Islet of Langerhans (tissue), 1 donor: Measurements from ENCODE around the gene FRMD5.
"Not testable (repeated sequence)": the region's sequence is repeated elsewhere in the genome, so short reads cannot be mapped to it uniquely, and the experiment has no call there.

Source experiments
- FAIRE-seq: peaks from one replicate; lab custom pipeline; 2011; peaks lifted over from hg19 to GRCh38; lab: Jason Lieb, UNC

The FRMD5 gene

GRCh38 chr15:43886558-43886957, 308.5 kb downstream of the FRMD5 start:
- no peak for FAIRE-seq

- FAIRE-seq: no peak
Measured at GRCh38 chr15:43883571-43883970, 311.5 kb downstream of the FRMD5 start.

- FAIRE-seq: no peak
Measured at GRCh38 chr15:43881944-43882343, 313.1 kb downstream of the FRMD5 start.

GRCh38 chr15:43881245-43881644, 313.8 kb downstream of the FRMD5 start:
- no peak for FAIRE-seq

GRCh38 chr15:43880406-43881194, 314.5 kb downstream of the FRMD5 start:
- no peak for FAIRE-seq

- no peak for FAIRE-seq
Measured at GRCh38 chr15:43879386-43880355, 315.4 kb downstream of the FRMD5 start.

- FAIRE-seq: no peak
Measured at GRCh38 chr15:43878446-43878845, 316.6 kb downstream of the FRMD5 start.

GRCh38 chr15:43877371-43877770, 317.7 kb downstream of the FRMD5 start:
- no peak for FAIRE-seq

- no peak for FAIRE-seq
Measured at GRCh38 chr15:43876872-43877271, 318.2 kb downstream of the FRMD5 start.

GRCh38 chr15:43873651-43874050, 321.4 kb downstream of the FRMD5 start:
- FAIRE-seq: no peak

GRCh38 chr15:43872416-43873020, 322.6 kb downstream of the FRMD5 start:
- FAIRE-seq: peak; percentile 75

GRCh38 chr15:43871835-43872234, 323.2 kb downstream of the FRMD5 start:
- FAIRE-seq: no peak

GRCh38 chr15:43868406-43868805, 326.7 kb downstream of the FRMD5 start:
- FAIRE-seq: no peak

GRCh38 chr15:43867096-43867495, 328.0 kb downstream of the FRMD5 start:
- no peak for FAIRE-seq

GRCh38 chr15:43866636-43867035, 328.4 kb downstream of the FRMD5 start:
- FAIRE-seq: not testable (repeated sequence)

- no peak for FAIRE-seq
Measured at GRCh38 chr15:43859546-43859945, 335.5 kb downstream of the FRMD5 start.

- FAIRE-seq: no peak
Measured at GRCh38 chr15:43854801-43855200, 340.3 kb downstream of the FRMD5 start.

- FAIRE-seq: no peak
Measured at GRCh38 chr15:43852607-43853006, 342.5 kb downstream of the FRMD5 start.

- FAIRE-seq: no peak
Measured at GRCh38 chr15:43851251-43851650, 343.8 kb downstream of the FRMD5 start.

GRCh38 chr15:43845421-43845820, 349.6 kb downstream of the FRMD5 start:
- no peak for FAIRE-seq

GRCh38 chr15:43832485-43832884, 362.6 kb downstream of the FRMD5 start:
- FAIRE-seq: not testable (repeated sequence)

GRCh38 chr15:43831519-43832052, 363.5 kb downstream of the FRMD5 start:
- not testable (repeated sequence) for FAIRE-seq
